IPS-15b (cell line): Measurements from ENCODE around the gene KAT7.

Source experiments
- H3K27me3 ChIP-seq: one replicate; pipeline ENCODE4 v1.6.1; 2013; ENCODE audit warnings: low read length; ENCODE audit not compliant: control insufficient read depth, insufficient read depth
- H3K36me3 ChIP-seq: one replicate; pipeline ENCODE4 v1.6.1; 2013; ENCODE audit warnings: low read length; ENCODE audit not compliant: control insufficient read depth, insufficient read depth
- H3K4me1 ChIP-seq: one replicate; pipeline ENCODE4 v1.6.1; 2013; ENCODE audit warnings: mild to moderate bottlenecking, low read length; ENCODE audit not compliant: control insufficient read depth, insufficient read depth
- H3K4me3 ChIP-seq: one replicate; pipeline ENCODE4 v1.5.1; 2013; ENCODE audit warnings: low read depth, low read length
- H3K9ac ChIP-seq: one replicate; pipeline ENCODE4 v1.6.1; 2013; ENCODE audit warnings: low read depth, mild to moderate bottlenecking, low read length
- H3K9me3 ChIP-seq: one replicate; pipeline ENCODE4 v1.6.1; 2013; ENCODE audit warnings: mild to moderate bottlenecking, low read length; ENCODE audit not compliant: control insufficient read depth, insufficient read depth

KAT7 gene

GRCh38 chr17:49784636-49785035 lies 3.8 kb upstream of the KAT7 start:
- H3K4me1 ChIP-seq: peaks cover 3% of the 10 kb centered on the region
- no peak overlapping the region for H3K9ac ChIP-seq
- H3K9me3 ChIP-seq: no peaks in the 10 kb centered on the region
- H3K27me3 ChIP-seq: peaks cover 2% of the 10 kb centered on the region
- no peak overlapping the region for H3K4me3 ChIP-seq
- H3K36me3 ChIP-seq: no peaks in the 10 kb centered on the region

GRCh38 chr17:49787884-49788477 lies 500 bp upstream of the KAT7 start:
- peak overlapping the region; percentile 56 for H3K9ac ChIP-seq
- peaks cover 3% of the 10 kb centered on the region for H3K4me1 ChIP-seq
- H3K36me3 ChIP-seq: peaks cover 10% of the 10 kb centered on the region
- H3K27me3 ChIP-seq: peaks cover 2% of the 10 kb centered on the region
- H3K9me3 ChIP-seq: no peaks in the 10 kb centered on the region
- H3K4me3 ChIP-seq: peak overlapping the region; percentile 96

- Histone ChIP-seq H3K27me3 (no peaks in the 10 kb centered on the region), H3K36me3 (peaks cover 15% of the 10 kb centered on the region), H3K9ac (no peak overlapping the region), H3K4me3 (peak overlapping the region; percentile 59), H3K4me1 (peaks cover 3% of the 10 kb centered on the region), H3K9me3 (no peaks in the 10 kb centered on the region)
Measured at GRCh38 chr17:49789243-49789578, 730 bp downstream of the KAT7 start.

GRCh38 chr17:49793309-49793708 lies 4.8 kb downstream of the KAT7 start:
- Histone ChIP-seq H3K36me3 (peaks cover 23% of the 10 kb centered on the region), H3K27me3 (no peaks in the 10 kb centered on the region), H3K4me3 (no peak overlapping the region), H3K9me3 (no peaks in the 10 kb centered on the region), H3K4me1 (peaks cover 3% of the 10 kb centered on the region), H3K9ac (no peak overlapping the region)

- Histone ChIP-seq H3K4me1 (no peaks in the 10 kb centered on the region), H3K4me3 (no peak overlapping the region), H3K9ac (no peak overlapping the region), H3K36me3 (peaks cover 34% of the 10 kb centered on the region), H3K9me3 (no peaks in the 10 kb centered on the region), H3K27me3 (no peaks in the 10 kb centered on the region)
Measured at GRCh38 chr17:49795372-49795771, 6.9 kb downstream of the KAT7 start.

- peaks cover 24% of the 10 kb centered on the region for H3K36me3 ChIP-seq
- no peak overlapping the region for H3K9ac ChIP-seq
- H3K9me3 ChIP-seq: no peaks in the 10 kb centered on the region
- H3K27me3 ChIP-seq: no peaks in the 10 kb centered on the region
- H3K4me1 ChIP-seq: no peaks in the 10 kb centered on the region
- H3K4me3 ChIP-seq: no peak overlapping the region
Measured at GRCh38 chr17:49798182-49798581, 9.7 kb downstream of the KAT7 start.

GRCh38 chr17:49798738-49799137 lies 10.3 kb downstream of the KAT7 start:
- no peaks in the 10 kb centered on the region for H3K27me3 ChIP-seq
- no peaks in the 10 kb centered on the region for H3K4me1 ChIP-seq
- peaks cover 19% of the 10 kb centered on the region for H3K36me3 ChIP-seq
- H3K9ac ChIP-seq: no peak overlapping the region
- H3K4me3 ChIP-seq: no peak overlapping the region
- no peaks in the 10 kb centered on the region for H3K9me3 ChIP-seq

GRCh38 chr17:49809056-49809455 lies 20.6 kb downstream of the KAT7 start:
- Histone ChIP-seq H3K36me3 (no peaks in the 10 kb centered on the region), H3K27me3 (no peaks in the 10 kb centered on the region), H3K9ac (no peak overlapping the region), H3K4me3 (no peak overlapping the region), H3K4me1 (peaks cover 8% of the 10 kb centered on the region), H3K9me3 (no peaks in the 10 kb centered on the region)

GRCh38 chr17:49814781-49815529 lies 26.5 kb downstream of the KAT7 start:
- no peak overlapping the region for H3K9ac ChIP-seq
- no peaks in the 10 kb centered on the region for H3K27me3 ChIP-seq
- peaks cover 29% of the 10 kb centered on the region for H3K4me1 ChIP-seq
- H3K36me3 ChIP-seq: peaks cover 15% of the 10 kb centered on the region
- H3K9me3 ChIP-seq: no peaks in the 10 kb centered on the region
- peak overlapping the region; percentile 7 for H3K4me3 ChIP-seq

- peak overlapping the region; percentile 42 for H3K9ac ChIP-seq
- no peaks in the 10 kb centered on the region for H3K27me3 ChIP-seq
- H3K4me1 ChIP-seq: peaks cover 29% of the 10 kb centered on the region
- peak overlapping the region; percentile 15 for H3K4me3 ChIP-seq
- H3K36me3 ChIP-seq: peaks cover 15% of the 10 kb centered on the region
- H3K9me3 ChIP-seq: no peaks in the 10 kb centered on the region
Measured at GRCh38 chr17:49815761-49816281, 27.3 kb downstream of the KAT7 start.

- H3K4me1 ChIP-seq: peaks cover 28% of the 10 kb centered on the region
- no peak overlapping the region for H3K9ac ChIP-seq
- no peaks in the 10 kb centered on the region for H3K27me3 ChIP-seq
- peaks cover 21% of the 10 kb centered on the region for H3K36me3 ChIP-seq
- no peaks in the 10 kb centered on the region for H3K9me3 ChIP-seq
- no peak overlapping the region for H3K4me3 ChIP-seq
Measured at GRCh38 chr17:49817993-49818392, 29.5 kb downstream of the KAT7 start.

GRCh38 chr17:49819138-49819537 lies 30.7 kb downstream of the KAT7 start:
- Histone ChIP-seq H3K9ac (no peak overlapping the region), H3K27me3 (no peaks in the 10 kb centered on the region), H3K36me3 (peaks cover 29% of the 10 kb centered on the region), H3K4me3 (no peak overlapping the region), H3K4me1 (peaks cover 22% of the 10 kb centered on the region), H3K9me3 (no peaks in the 10 kb centered on the region)
